HEK293T (cell line): ENCODE measurements around the gene SURF4.
"Not testable (repeated sequence)": the region's sequence is repeated elsewhere in the genome, so short reads cannot be mapped to it uniquely, and the experiment has no call there.

Experiments used
- CTCF ChIA-PET: fragments of 350-600 bp; formaldehyde crosslinking; extraction: SDS; loops from one replicate; lab custom pipeline; 2021; ENCODE audit warnings: antibody characterized with exemption, inconsistent platforms; lab: Yijun Ruan, JAX
- POLR2A ChIA-PET: fragments of 350-600 bp; formaldehyde crosslinking; extraction: SDS; loops from one replicate; lab custom pipeline; 2020; ENCODE audit warnings: antibody characterized with exemption, inconsistent platforms; lab: Yijun Ruan, JAX
- DNase-seq: peaks from one replicate; pipeline ENCODE4 v3.0.0; 2012; ENCODE audit warnings: mixed read lengths; ENCODE audit errors: extremely low spot score
- ARNT ChIP-seq: fragments of 450-650 bp; IDR thresholded peaks from 2 replicates; pipeline ENCODE4 v1.6.1; 2017; ENCODE audit warnings: mild to moderate bottlenecking
- BHLHE40 ChIP-seq: fragments of 450-650 bp; IDR thresholded peaks from 2 replicates; pipeline ENCODE4 v1.6.1; 2016; ENCODE audit warnings: mild to moderate bottlenecking, moderate library complexity, borderline replicate concordance
- ELF4 ChIP-seq: fragments of 450-650 bp; IDR thresholded peaks from 2 replicates; pipeline ENCODE4 v1.6.1; 2017; ENCODE audit warnings: antibody characterized with exemption
- FOXA1 ChIP-seq: fragments of 450-650 bp; IDR thresholded peaks from 2 replicates; pipeline ENCODE4 v1.6.1; 2016; ENCODE audit warnings: mild to moderate bottlenecking
- FOXM1 ChIP-seq: fragments of 450-650 bp; IDR thresholded peaks from 2 replicates; pipeline ENCODE4 v1.6.1; 2017; ENCODE audit warnings: mild to moderate bottlenecking, borderline replicate concordance
- L3MBTL2 ChIP-seq: fragments of 450-650 bp; conservative IDR thresholded peaks from 2 replicates; pipeline ENCODE4 v1.6.1; 2016; ENCODE audit warnings: mild to moderate bottlenecking
- LEF1 ChIP-seq: fragments of 450-650 bp; IDR thresholded peaks from 2 replicates; pipeline ENCODE4 v1.6.1; 2017; ENCODE audit warnings: mild to moderate bottlenecking, borderline replicate concordance
- NFRKB ChIP-seq: fragments of 450-650 bp; IDR thresholded peaks from 2 replicates; pipeline ENCODE4 v1.6.1; 2016; ENCODE audit warnings: mild to moderate bottlenecking, moderate library complexity
- SP1 ChIP-seq: fragments of 450-650 bp; IDR thresholded peaks from 2 replicates; pipeline ENCODE4 v1.6.1; 2017
- SUZ12 ChIP-seq: fragments of 450-650 bp; IDR thresholded peaks from 2 replicates; pipeline ENCODE4 v1.6.1; 2016; ENCODE audit warnings: mild to moderate bottlenecking
- TARDBP ChIP-seq: fragments of 450-650 bp; IDR thresholded peaks from 2 replicates; pipeline ENCODE4 v1.6.1; 2016
- ZNF384 ChIP-seq: fragments of 450-650 bp; IDR thresholded peaks from 2 replicates; pipeline ENCODE4 v1.6.1; 2016
- TF ChIP-seq, protein P1 (sequence below): fragments of 450-650 bp; IDR thresholded peaks from 2 replicates; pipeline ENCODE4 v1.6.1; 2016

Gene SURF4

DNA sequence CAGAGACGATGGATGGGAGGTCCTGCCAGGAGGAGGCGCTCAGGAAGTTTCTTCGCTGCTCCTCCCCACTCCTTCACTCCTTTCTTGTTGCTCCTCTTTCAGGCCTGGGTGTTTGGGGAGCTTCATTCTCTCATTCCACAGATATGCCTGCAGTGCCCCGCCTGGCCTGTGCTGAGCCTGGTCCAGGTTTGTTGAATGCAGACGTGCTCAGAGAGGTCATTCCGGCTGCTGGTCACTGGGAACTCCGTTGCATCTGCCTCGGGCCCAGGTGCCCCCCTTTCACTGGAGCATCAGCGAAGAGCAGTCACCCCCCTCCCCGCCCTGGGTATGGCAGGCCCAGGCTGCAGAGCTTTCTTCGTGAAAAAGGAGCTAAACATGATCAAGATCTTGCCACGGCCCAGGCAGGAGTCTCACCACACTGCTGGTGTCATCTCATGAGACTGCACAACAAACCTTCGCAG is 55.4 kb downstream of the SURF4 start:
- TF ChIP-seq LEF1 (no peak), SP1 (no peak), FOXA1 (no peak), BHLHE40 (no peak), ZNF384 (no peak), TARDBP (no peak), SUZ12 (no peak), L3MBTL2 (no peak), NFRKB (no peak), ARNT (no peak)
- CTCF ChIA-PET: no interaction called here

DNA sequence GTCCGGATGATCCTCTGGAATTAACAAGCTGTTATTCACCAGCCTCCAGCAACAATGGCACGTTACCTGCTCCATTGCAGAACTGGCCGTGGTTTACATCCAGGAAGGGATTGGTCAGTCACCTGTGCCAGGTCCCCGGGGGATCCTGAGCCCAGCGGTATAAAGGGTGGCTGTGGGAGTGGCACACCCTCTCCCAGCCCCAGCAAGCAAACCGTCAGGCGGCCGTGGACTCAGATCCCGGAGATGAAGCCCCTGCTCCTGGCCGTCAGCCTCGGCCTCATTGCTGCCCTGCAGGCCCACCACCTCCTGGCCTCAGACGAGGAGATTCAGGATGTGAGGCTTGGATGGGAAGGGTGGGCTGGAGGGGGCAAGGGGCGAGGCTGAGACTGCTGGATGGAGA is 58.3 kb downstream of the SURF4 start:
- DNase-seq, POLR2A ChIA-PET, CTCF ChIA-PET: not testable (repeated sequence)

More for the DNA sequence above, 55.4 kb downstream of the SURF4 start:
- DNase-seq: no peak
- POLR2A ChIA-PET: no interaction called here

DNA sequence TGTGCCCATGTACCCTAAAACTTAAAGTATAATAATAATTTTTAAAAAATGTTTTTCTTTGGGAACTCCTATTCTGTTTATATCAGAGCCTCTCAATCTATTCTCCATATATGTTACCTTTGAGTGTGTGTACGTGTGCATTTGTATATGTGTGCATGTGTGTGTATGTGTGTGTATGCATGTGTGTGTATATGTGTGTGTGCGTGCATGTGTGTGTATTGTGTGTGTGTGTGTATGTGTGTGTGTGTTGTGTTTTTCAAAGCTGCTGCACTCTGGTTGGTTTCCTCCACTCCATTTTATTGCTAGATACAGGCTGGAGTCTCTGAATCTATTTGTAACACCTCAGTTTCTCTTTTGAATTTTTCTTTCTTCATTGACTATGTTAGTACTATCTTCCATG is 59.9 kb downstream of the SURF4 start:
- TF ChIP-seq NFRKB: no peak
- no peak for TF ChIP-seq SP1
- TF ChIP-seq, protein P1, sequence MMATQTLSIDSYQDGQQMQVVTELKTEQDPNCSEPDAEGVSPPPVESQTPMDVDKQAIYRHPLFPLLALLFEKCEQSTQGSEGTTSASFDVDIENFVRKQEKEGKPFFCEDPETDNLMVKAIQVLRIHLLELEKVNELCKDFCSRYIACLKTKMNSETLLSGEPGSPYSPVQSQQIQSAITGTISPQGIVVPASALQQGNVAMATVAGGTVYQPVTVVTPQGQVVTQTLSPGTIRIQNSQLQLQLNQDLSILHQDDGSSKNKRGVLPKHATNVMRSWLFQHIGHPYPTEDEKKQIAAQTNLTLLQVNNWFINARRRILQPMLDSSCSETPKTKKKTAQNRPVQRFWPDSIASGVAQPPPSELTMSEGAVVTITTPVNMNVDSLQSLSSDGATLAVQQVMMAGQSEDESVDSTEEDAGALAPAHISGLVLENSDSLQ: no peak
- TF ChIP-seq TARDBP: no peak
- no peak for TF ChIP-seq ELF4
- no peak for TF ChIP-seq FOXM1
- TF ChIP-seq ZNF384: no peak
- TF ChIP-seq FOXA1: no peak
- no peak for TF ChIP-seq ARNT
- CTCF ChIA-PET: no interaction called here
- DNase-seq: no peak
- POLR2A ChIA-PET: no interaction called here
